Liver (tissue), 9 donors: ENCODE data around the gene TET2. TPM values are rescaled to one million over a fixed set of nuclear protein-coding genes. Genes with fewer than 3 reads are reported as not detected.

Experiments used
- DNase-seq: peaks from one replicate; pipeline ENCODE4 v3.0.0-alpha.2; 2017; ENCODE audit warnings: low spot score
- H3K27ac ChIP-seq, 2 donors: one replicate each; pipeline ENCODE4 v1.7.0; 2013; ENCODE audit warnings: inconsistent platforms in 2 of 2, low read length in 2 of 2, control low read depth in 1 of 2, low read depth in 1 of 2, mild to moderate bottlenecking in 1 of 2
- H3K27me3 ChIP-seq, 4 donors: one replicate each; pipeline versions ENCODE4 v1.6.1 to v1.7.0; 2013; ENCODE audit warnings: low read length in 3 of 4, inconsistent platforms in 1 of 4, mild to moderate bottlenecking in 1 of 4, moderate library complexity in 1 of 4; ENCODE audit not compliant: control insufficient read depth in 4 of 4, insufficient read depth in 4 of 4
- H3K36me3 ChIP-seq, 4 donors: one replicate each; pipeline versions ENCODE4 v1.6.1 to v1.7.0; 2013; ENCODE audit warnings: low read length in 3 of 4, mild to moderate bottlenecking in 3 of 4, low read depth in 1 of 4, moderate library complexity in 1 of 4; ENCODE audit not compliant: control insufficient read depth in 4 of 4, insufficient read depth in 3 of 4
- H3K4me1 ChIP-seq, 4 donors: one replicate each; pipeline versions ENCODE4 v1.6.1 to v1.7.0; 2013; ENCODE audit warnings: low read length in 3 of 4, mild to moderate bottlenecking in 3 of 4, moderate library complexity in 1 of 4; ENCODE audit not compliant: control insufficient read depth in 4 of 4, insufficient read depth in 4 of 4
- H3K4me3 ChIP-seq, 3 donors: one replicate each; pipeline versions ENCODE4 v1.6.1 to v1.7.0; 2013; ENCODE audit warnings: low read length in 3 of 3, control low read depth in 1 of 3, low read depth in 1 of 3, mild to moderate bottlenecking in 1 of 3
- H3K9ac ChIP-seq, 2 donors: one replicate each; pipeline ENCODE4 v1.7.0; 2013; ENCODE audit warnings: low read length in 2 of 2, mild to moderate bottlenecking in 2 of 2, moderate library complexity in 2 of 2, control low read depth in 1 of 2, low read depth in 1 of 2
- H3K9me3 ChIP-seq, 4 donors: one replicate each; pipeline versions ENCODE4 v1.6.1 to v1.7.0; 2013; ENCODE audit warnings: low read length in 3 of 4; ENCODE audit not compliant: control insufficient read depth in 4 of 4
- ATF3 ChIP-seq: IDR thresholded peaks from 2 replicates; pipeline ENCODE4 v1.6.1; 2016; ENCODE audit warnings: antibody characterized with exemption
- CTCF ChIP-seq: fragments of 150-350 bp; IDR thresholded peaks from 2 replicates; pipeline ENCODE4 v1.5.1; 2017; ENCODE audit warnings: improper control_type of control experiment, low read depth, low read length; ENCODE audit not compliant: missing input control
- EGR1 ChIP-seq, 2 donors: IDR thresholded peaks; 2 replicates each; pipeline ENCODE4 v1.6.1; 2016 to 2018; ENCODE audit warnings: antibody characterized with exemption in 2 of 2, low read depth in 2 of 2
- FOXA1 ChIP-seq: IDR thresholded peaks from 2 replicates; pipeline ENCODE4 v1.6.1; 2016; ENCODE audit warnings: antibody characterized with exemption
- GABPA ChIP-seq, 2 donors: IDR thresholded peaks in 1 of 2; conservative IDR thresholded peaks in 1 of 2; 2 replicates each; pipeline ENCODE4 v1.6.1; 2016; ENCODE audit warnings: antibody characterized with exemption in 2 of 2, mild to moderate bottlenecking in 1 of 2, moderate library complexity in 1 of 2
- HNF4A ChIP-seq, 2 donors: conservative IDR thresholded peaks; 2 replicates each; pipeline ENCODE4 v1.6.1; 2016; ENCODE audit warnings: antibody characterized with exemption in 2 of 2, mild to moderate bottlenecking in 2 of 2
- HNF4G ChIP-seq: IDR thresholded peaks from 2 replicates; pipeline ENCODE4 v1.6.1; 2016; ENCODE audit warnings: antibody characterized with exemption
- JUND ChIP-seq, 2 donors: IDR thresholded peaks; 2 replicates each; pipeline ENCODE4 v1.6.1; 2016; ENCODE audit warnings: antibody characterized with exemption in 2 of 2
- NR2F2 ChIP-seq: IDR thresholded peaks from 2 replicates; pipeline ENCODE4 v1.6.1; 2016; ENCODE audit warnings: antibody characterized with exemption
- RAD21 ChIP-seq, 2 donors: IDR thresholded peaks; 2 replicates each; pipeline ENCODE4 v1.6.1; 2016; ENCODE audit warnings: antibody characterized with exemption in 2 of 2, mild to moderate bottlenecking in 2 of 2
- RXRA ChIP-seq, 2 donors: IDR thresholded peaks; 2 replicates each; pipeline ENCODE4 v1.6.1; 2017 to 2018; ENCODE audit warnings: antibody characterized with exemption in 2 of 2, mild to moderate bottlenecking in 1 of 2
- SP1 ChIP-seq: IDR thresholded peaks from 2 replicates; pipeline ENCODE4 v1.6.1; 2018; ENCODE audit warnings: antibody characterized with exemption, mild to moderate bottlenecking
- TAF1 ChIP-seq: conservative IDR thresholded peaks from 2 replicates; pipeline ENCODE4 v1.6.1; 2016; ENCODE audit warnings: antibody characterized with exemption, mild to moderate bottlenecking
- YY1 ChIP-seq: IDR thresholded peaks from 2 replicates; pipeline ENCODE4 v1.6.1; 2016; ENCODE audit warnings: antibody characterized with exemption, mild to moderate bottlenecking
- WGBS: extraction: QIAGEN DNeasy Blood & Tissue Kit; methylation state at CpG from one replicate; pipeline ENCODE4 v1.1.7; 2013; 5-methylcytosine and 5-hydroxymethylcytosine counted together
- polyA plus RNA-seq, 2 donors: library from polyadenylated mRNA; stranded (reverse) in 1 of 2; unstranded in 1 of 2; fragments of 200-250 nt in 1 of 2; fragments of >200 nt in 1 of 2; fragmentation: Nextera tagmentation in 1 of 2; extraction: Ambion mirVana in 1 of 2; gene quantifications; one replicate each; pipeline versions ENCODE4 v1.2.1 to v1.2.3, GENCODE V29; 2013 to 2015
- total RNA-seq, 2 donors: library from RNA; depleted of rRNA; stranded (reverse); fragments of >200 nt; gene quantifications; one replicate each; pipeline ENCODE4 v1.2.3, GENCODE V29; 2014
- TF ChIP-seq, protein P1 (sequence below): IDR thresholded peaks from 2 replicates; pipeline ENCODE4 v1.6.1; 2016; ENCODE audit warnings: antibody characterized with exemption, mild to moderate bottlenecking
- TF ChIP-seq, protein P2 (sequence below): IDR thresholded peaks from 2 replicates; pipeline ENCODE4 v1.6.1; 2016; ENCODE audit warnings: antibody characterized with exemption
- donor health status: healthy.
- donor health status: healthy.
- donor health status: healthy.
- donor health status: healthy.
- donor health status: healthy.

The TET2 gene
- total and polyA plus RNA-seq, 4 donors, result 0.88 to 8.4 (median 5.5) TPM

GRCh38 chr4:105241451-105241850 is 94.8 kb downstream of the TET2 start:
- TF ChIP-seq SP1 (no peak), YY1 (no peak)
- TF ChIP-seq, protein P1, sequence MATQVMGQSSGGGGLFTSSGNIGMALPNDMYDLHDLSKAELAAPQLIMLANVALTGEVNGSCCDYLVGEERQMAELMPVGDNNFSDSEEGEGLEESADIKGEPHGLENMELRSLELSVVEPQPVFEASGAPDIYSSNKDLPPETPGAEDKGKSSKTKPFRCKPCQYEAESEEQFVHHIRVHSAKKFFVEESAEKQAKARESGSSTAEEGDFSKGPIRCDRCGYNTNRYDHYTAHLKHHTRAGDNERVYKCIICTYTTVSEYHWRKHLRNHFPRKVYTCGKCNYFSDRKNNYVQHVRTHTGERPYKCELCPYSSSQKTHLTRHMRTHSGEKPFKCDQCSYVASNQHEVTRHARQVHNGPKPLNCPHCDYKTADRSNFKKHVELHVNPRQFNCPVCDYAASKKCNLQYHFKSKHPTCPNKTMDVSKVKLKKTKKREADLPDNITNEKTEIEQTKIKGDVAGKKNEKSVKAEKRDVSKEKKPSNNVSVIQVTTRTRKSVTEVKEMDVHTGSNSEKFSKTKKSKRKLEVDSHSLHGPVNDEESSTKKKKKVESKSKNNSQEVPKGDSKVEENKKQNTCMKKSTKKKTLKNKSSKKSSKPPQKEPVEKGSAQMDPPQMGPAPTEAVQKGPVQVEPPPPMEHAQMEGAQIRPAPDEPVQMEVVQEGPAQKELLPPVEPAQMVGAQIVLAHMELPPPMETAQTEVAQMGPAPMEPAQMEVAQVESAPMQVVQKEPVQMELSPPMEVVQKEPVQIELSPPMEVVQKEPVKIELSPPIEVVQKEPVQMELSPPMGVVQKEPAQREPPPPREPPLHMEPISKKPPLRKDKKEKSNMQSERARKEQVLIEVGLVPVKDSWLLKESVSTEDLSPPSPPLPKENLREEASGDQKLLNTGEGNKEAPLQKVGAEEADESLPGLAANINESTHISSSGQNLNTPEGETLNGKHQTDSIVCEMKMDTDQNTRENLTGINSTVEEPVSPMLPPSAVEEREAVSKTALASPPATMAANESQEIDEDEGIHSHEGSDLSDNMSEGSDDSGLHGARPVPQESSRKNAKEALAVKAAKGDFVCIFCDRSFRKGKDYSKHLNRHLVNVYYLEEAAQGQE, result no peak
- Histone ChIP-seq H3K4me1 (no peaks in the 10 kb centered on the region), H3K4me3 (no peak overlapping the region), H3K27ac (no peak overlapping the region), H3K36me3 (peaks cover 3 to 16% (median 10%) of the 10 kb centered on the region in 4 donors), H3K9ac (no peak overlapping the region), H3K9me3 (peaks cover 0 to 2% (median 0%) of the 10 kb centered on the region in 4 donors), H3K27me3 (no peaks in the 10 kb centered on the region)
- 81% methylated on average over 4 of the region's 4 CpGs for WGBS
- DNase-seq, result no peak

DNA sequence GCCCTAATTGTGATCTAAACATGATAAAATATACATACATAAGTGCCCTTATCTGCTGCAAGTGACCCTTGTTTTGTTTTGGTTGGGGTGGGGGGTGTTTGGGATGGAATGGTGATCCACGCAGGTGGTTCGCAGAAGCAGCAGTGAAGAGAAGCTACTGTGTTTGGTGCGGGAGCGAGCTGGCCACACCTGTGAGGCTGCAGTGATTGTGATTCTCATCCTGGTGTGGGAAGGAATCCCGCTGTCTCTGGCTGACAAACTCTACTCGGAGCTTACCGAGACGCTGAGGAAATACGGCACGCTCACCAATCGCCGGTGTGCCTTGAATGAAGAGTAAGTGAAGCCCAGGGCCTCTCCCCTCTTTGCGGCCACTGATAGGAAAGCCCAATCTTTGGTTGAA is 96.8 kb downstream of the TET2 start:
- Histone ChIP-seq H3K27ac (no peak overlapping the region), H3K4me1 (no peaks in the 10 kb centered on the region), H3K9ac (no peak overlapping the region), H3K36me3 (peaks cover 0 to 12% (median 7%) of the 10 kb centered on the region in 4 donors), H3K9me3 (peaks cover 0 to 2% (median 0%) of the 10 kb centered on the region in 4 donors), H3K4me3 (no peak overlapping the region), H3K27me3 (no peaks in the 10 kb centered on the region)
- TF ChIP-seq GABPA (IDR thresholded peaks at IDR 0.05 in 1 of 2, conservative IDR thresholded peaks at IDR 0.05 in 1 of 2) (no peak), ATF3 (no peak), RAD21 (IDR thresholded peaks at IDR 0.05) (no peak), SP1 (no peak), HNF4G (no peak), TAF1 (no peak), HNF4A (conservative IDR thresholded peaks at IDR 0.05) (no peak), FOXA1 (no peak), CTCF (no peak), NR2F2 (no peak), YY1 (no peak), RXRA (IDR thresholded peaks at IDR 0.05) (no peak), JUND (IDR thresholded peaks at IDR 0.05) (no peak), EGR1 (IDR thresholded peaks at IDR 0.05; ENCODE audit: low read depth in 2 of 2) (no peak)
- TF ChIP-seq, protein P2, sequence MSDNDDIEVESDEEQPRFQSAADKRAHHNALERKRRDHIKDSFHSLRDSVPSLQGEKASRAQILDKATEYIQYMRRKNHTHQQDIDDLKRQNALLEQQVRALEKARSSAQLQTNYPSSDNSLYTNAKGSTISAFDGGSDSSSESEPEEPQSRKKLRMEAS, result no peak
- 97% methylated on average over 13 of the region's 13 CpGs for WGBS
- no peak for DNase-seq
